Dermis microvascular lymphatic vessel endothelial cell (primary cell): Measurements from ENCODE around the gene AASDH. TPM values are rescaled to one million over a fixed set of nuclear protein-coding genes. Genes with fewer than 3 reads are reported as not detected.
A peak's percentile ranks its signal among the peaks of the same experiment; 100 is the strongest.

Experiments
- DNase-seq, 2 donors: peaks; one replicate each; pipeline versions ENCODE4 v3.0.0 to v3.0.0-alpha.2; 2010; ENCODE audit warnings: low read depth in 2 of 2
- total RNA-seq: library from RNA; depleted of rRNA; stranded (reverse); fragments of >200 nt; gene quantifications from 2 replicates; pipeline ENCODE4 v1.2.1, GENCODE V29; 2014

Gene AASDH
- total RNA-seq, 1 donor from 2014 or later = 9.0 TPM

DNA sequence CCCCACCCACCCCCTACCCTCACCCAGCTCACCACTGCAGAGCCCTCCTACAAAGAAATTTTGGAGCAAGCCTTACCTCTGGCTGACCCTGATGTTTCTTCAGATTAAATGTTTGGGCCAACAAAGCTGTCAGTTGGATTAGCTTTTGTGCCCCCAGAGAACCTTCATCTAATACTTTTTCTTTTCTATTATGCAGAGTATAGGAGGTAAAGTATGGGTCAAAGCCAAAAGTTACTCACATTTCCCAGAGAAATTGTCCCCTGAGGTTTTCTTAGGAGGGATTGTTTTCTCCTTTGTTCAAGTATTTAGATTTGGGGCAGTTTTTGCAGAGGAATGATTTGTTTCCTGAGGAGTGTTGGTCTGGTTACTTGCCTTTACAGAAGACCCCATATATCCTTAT lies 69.5 kb downstream of the AASDH start:
- no peak for DNase-seq

DNA sequence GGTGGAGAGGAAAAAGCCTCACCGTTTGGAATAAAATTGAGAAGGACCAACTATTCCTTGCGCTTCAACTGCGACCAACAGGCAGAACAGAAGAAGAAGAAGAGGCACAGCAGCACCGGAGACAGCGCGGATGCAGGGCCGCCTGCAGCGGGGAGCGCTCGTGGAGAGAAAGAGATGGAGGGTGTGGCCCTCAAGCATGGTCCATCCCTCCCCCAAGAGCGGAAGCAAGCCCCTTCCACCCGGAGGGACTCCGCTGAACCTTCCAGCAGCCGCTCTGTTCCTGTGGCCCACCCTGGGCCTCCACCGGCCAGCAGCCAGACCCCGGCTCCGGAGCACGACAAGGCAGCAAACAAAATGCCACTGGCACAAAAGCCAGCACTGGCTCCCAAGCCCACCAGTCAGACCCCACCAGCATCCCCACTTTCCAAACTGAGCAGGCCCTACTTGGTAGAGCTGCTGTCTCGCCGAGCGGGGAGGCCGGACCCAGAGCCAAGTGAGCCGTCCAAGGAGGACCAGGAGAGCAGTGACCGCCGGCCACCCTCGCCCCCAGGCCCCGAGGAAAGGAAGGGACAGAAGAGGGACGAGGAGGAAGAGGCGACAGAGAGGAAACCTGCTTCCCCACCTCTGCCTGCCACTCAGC lies 71.2 kb downstream of the AASDH start:
- no peak for DNase-seq

DNA sequence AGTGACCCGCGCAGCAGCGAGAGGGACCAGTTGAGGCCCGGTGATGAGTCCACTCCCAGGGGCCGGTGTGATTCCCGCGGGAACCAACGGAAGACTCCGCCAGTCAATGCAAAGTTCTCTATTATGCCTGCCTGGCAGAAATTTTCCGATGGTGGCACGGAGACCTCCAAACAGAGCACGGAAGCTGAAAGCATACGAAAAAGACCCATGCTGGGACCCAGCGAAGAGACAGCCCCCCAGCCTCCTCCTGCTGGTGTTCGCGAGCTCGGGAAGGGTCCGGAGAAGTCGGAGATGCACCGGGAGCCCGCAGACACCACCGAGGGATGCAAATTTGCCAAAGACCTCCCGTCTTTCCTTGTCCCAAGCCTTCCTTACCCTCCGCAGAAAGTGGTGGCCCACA lies 71.7 kb downstream of the AASDH start:
- DNase-seq = no peak

DNA sequence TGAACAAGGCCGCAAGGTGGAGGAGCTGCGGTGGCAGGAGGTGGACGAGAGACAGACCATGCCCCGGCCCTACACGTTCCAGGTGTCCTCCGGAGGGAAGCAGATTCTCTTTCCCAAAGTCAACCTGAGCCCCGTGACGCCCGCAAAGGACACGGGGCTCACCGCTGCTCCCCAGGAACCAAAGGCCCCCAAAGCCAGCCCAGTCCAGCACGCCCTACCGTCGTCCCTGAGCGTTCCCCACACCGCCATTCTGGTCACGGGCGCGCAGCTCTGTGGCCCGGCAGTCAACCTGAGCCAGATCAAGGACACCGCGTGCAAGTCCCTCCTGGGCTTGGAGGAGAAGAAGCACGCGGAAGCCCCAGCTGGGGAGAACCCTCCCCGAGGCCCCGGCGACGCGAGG lies 72.2 kb downstream of the AASDH start:
- DNase-seq = no peak

DNA sequence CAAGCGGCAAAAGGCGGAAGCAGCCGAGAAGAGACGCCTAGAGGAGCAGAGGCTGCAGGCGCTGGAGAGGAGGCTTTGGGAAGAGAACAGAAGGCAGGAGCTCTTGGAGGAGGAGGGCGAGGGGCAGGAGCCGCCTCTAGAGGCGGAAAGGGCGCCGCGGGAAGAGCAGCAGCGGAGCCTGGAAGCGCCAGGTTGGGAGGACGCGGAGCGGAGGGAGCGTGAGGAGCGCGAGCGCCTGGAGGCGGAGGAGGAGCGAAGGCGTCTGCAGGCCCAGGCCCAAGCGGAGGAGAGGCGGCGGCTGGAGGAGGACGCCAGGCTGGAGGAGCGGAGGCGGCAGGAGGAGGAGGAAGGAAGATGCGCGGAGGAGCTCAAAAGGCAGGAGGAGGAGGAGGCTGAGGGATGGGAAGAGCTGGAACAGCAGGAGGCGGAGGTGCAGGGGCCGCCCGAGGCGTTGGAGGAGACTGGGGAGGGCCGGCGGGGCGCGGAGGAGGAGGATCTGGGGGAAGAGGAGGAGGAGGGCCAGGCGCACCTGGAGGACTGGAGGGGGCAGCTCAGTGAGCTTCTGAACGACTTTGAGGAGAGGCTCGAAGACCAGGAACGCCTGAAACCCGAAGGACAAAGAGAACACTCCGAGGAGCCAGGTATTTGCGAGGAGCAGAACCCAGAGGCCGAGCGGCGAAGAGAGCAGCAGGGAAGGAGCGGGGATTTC lies 72.9 kb downstream of the AASDH start:
- DNase-seq = no peak

DNA sequence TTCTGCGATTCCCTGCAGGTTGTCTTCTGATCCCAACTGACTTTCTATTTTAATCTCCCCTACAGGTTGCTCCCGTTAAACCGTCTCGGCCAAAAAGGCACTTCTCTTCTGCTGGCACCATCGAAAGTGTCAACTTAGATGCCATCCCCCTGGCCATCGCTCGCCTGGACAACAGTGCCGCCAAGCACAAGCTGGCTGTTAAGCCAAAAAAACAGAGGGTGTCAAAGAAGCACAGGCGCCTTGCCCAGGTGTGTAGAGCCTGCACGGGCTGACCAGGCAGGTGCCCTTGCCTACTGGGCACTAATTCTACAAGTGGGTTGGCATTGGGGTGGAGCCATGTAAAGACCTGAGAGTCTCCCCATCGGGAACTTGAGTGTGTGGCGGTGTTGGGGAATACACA lies 74.2 kb downstream of the AASDH start:
- DNase-seq = no peak

DNA sequence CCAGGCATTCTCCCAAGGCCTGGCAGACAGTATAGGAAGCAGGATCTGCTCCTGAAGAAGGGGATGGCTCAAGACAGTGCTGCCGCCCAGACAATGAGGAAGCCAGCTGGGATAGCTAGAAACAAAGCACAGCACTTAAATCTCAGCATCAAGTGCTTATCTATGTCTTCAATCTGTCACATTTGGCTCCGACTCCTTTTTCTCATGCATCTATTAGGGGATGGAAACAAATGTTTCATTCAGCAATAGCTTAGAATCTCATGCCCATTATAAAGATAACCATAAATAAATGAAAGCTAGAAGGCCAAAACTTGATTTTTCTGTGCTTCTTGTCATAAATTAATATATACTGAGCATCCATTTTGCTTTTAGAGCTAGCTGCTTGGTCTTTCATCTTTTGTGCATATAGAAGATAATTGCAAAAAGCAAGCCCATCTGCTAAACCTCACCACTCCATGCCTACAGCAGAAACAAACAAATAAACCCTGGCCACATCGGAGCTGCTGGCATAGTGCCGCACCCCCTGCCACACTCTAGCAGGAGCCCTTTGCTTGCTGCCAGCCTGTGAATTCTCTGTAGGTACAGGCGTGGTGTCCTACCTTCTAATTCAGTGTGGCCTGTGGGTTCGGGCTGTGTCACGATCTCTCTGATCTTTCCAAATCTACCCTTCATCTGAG lies 75.9 kb downstream of the AASDH start:
- no peak for DNase-seq

DNA sequence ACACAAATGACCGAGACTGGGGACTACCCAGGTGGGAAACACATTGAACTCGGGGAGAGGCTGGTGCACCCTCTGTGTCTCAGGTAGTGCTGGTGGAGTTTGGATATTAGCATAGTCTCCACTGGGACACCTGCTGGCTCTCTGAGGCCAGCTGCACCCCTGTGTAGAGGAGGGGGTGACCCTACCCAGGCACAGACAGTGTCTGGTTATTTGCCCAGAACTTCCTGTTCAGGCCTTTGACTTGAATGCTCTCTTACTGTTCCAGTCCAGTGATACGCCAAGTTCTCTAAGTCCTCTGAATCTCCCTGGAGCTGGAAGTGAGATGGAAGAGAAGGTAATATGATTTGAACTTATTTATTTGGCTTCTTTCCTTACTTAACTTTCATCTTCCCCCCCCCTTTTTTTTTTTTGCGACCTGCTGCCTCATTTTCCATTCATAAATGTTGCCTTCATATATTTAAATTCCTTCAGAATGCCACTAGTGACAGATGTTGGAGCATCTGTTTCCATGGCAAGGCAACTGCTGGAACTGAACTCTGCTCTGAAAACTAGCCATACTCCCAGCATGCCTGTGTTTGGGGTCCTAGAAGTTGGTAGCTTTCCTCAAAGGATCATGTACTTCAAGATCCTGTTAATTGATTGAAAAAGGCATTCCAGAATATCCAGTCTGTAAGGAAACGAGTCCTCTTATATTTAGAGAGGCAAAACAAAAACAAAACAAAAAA lies 76.7 kb downstream of the AASDH start:
- no peak for DNase-seq

DNA sequence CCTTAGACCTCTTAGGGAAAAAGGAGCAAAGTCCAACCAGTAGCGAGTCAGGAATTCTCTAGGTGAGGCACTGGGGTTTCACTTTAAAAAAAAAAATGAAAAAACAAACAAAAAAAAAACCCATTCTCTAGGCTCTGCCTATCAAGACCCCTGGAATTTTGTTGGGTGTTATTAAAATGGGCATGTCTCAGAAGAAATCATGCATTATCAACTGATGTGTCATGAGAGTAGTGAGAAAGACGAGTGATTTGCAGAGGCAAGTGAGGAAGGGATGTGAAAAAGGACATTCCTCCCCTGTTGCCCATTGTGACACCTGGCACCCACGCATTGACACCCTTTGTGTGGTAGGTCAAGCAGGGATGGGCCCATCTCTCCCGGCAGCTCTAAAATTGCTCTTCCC lies 78.9 kb downstream of the AASDH start:
- DNase-seq = no peak

DNA sequence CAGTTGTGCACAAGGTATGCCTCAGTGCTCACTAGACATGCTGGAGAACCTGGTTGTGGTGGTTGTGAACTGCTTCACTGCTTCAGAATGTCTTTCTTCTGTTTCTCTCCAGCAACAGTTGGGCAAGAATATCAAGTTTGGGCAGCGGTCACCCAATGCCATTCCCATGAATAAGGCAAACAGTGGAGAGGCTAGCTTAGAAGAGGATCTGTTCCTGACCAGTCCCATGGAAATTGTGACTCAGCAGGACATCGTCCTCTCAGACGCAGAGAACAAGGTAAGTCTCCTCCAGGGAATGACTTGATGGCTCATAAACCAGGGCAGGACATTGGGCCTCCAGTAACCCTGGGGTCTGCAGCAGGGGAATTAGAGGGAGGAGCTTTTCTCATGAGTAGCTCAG lies 79.9 kb downstream of the AASDH start:
- no peak for DNase-seq

DNA sequence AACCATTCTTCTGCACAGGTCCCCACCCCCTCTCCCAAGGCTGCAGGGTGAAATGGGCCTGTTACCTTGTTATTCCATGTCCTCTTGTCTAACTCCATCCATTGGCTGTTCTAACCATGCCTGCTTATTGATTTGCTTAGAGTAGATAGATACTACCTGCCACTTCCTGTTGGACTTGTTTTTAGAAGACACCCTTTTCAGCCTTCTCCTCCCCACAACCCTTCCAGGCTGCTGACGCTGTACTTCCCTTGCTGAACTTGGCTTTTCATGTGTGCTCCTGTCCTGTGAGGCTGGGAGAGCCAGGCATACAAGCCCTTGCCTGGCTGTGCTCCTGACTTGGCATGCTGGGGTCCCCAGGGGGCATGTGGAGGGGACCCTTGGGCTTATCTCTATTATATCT lies 81.9 kb downstream of the AASDH start:
- DNase-seq = no peak

DNA sequence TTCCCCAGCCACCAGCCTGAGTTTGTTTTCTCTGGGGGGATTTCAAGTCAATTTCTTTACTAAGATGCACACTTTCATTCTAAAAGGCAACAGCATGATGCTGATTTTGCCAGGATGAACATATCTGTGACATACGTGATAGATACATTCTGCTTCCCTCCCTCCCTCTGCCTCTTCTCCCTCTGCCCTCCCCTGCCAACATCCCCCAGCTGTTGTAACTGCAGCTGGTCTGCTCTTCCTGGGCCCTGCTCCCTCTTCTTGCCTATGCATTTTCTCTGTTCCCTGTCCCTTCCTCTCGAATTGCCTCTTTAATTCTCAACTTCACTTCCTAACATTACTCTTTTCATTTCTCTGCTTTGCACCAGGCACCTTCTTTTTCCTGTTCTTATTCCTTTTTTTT lies 83.4 kb downstream of the AASDH start:
- no peak for DNase-seq

DNA sequence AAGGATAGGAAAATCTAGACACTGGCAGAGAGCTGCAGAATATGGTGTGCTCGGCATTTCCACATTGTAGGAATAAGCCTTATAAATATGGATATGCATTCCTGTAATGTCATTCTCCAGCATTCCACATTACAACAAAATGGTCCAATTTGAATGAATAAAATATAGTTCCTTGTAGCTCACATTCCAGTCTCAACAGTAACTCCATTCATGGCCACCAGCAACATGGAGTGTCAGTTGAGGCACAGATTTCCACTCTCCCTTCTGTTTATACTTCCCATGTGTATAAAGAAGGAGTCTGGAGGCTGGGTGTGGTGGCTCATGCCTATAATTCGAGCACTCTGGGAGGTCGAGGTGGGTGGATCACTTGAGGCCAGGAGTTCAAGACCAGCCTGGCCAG lies 84.5 kb downstream of the AASDH start:
- DNase-seq = no peak

DNA sequence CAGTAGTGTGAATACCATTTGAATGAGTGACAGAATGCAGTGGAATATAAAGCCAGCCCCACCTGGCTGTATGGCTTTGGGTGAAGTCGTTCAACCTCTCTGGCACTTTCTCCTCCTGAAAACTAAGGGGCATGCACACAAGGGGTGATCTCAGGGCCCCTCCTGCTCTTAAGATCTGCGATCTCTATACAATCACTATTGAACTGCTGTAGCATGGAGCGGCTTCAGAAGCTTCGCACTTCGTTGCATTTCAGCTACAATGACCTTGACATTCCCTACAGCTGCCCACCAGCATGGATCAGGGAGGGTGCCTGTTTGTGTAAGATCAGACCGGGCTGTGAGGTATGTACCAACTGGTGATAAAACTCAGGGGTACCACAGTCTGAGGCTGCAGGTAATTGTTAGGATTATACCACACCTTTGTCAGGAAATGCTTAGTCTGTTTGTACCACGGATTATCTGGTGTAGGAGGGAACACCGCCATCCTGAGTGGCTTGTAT lies 85.2 kb downstream of the AASDH start:
- DNase-seq = no peak

DNA sequence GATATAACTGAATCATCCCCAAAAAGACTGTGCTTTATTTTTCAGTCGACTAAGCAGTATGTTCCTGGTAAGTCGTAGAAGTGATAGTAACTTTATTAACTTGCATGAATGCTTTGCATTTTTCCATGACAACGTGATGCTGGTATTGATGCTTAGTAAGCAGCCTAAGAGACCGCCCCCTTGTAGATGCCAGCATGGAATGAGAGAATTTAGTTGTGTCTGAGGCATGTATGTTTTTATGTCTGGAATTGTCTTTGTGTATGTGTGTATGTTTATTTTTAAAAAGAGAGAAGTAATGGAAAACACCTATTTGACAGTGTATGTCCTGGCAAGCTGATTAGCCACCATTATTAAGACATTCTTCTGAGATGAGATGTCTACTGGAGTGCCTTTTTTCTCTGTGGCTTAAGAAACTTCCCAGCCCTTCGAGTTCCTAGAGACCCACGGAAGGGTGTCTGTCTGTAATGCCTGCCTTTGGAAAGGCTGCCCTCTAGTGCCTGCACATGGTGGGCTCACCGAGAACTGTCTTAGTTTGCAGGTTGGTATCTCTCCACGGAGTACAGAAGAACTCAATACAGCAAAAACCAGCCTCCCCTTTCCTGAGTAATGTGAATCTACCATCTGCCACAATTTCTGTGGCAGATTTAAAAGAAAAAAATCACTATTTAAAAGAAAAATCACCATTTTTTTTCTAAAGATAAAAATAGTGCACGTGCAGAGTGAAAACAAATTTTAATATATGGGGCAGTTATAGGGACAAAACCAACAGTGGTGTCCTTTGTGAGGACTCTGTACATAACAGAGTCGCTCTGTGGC lies 85.9 kb downstream of the AASDH start:
- peak; percentile 56 to 88 for DNase-seq

DNA sequence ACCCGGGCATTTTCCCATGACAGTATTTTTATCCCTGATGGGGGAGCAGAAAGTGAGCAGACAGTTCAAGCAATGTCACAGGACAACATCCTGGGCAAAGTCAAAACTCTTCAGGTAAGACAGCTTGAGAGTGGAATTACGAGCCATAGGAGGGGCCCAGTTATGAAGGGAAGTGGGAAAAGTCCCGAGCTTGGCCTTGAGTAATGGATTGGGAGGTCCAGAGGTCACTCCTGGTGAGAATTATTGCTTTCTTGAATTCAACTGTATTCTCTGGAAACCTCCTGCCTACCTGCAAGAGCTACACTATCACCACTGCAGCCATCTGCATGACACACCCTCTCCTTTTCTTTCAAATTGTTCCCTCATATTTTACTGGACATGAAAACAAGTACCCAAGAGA lies 89.1 kb downstream of the AASDH start:
- DNase-seq = no peak

DNA sequence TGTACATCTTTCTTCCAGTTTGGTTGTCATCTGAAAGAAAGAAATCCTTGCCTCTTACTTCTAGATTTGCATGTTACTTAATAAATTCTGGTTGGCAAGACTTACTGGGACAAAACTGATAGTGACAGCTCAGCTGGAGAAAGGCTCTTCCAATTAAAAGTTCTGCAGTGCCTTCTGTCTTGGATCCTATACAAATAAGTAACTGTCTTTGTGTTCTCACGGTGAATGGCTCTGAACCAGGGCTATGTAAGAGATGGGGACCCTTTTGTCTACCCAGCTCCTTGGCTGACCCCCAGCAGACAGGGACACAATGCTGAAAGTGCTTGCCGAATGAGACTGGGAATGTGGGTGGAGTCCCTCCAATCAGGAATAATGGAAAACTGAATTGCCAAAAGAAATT lies 89.5 kb downstream of the AASDH start:
- DNase-seq = no peak

DNA sequence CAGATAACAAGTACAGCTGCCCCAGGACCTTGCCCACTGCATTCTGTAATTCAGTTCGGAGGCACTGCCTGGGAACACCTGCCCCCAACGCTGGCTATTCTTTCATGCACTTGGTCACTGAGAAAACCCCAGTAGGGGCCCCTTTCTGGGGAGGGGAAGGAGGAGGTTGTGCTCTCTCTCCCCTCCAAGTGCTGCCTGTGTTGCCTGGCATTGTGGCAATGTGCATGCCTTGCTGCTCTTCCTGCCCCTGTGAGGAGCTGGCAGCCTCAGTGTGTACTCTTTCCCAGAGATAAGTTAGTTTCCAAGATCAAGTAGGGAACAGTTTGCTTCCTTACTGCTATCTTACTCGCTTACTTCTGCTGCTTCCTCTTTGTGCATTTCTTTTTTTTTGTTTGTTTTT lies 90.8 kb downstream of the AASDH start:
- DNase-seq = no peak

DNA sequence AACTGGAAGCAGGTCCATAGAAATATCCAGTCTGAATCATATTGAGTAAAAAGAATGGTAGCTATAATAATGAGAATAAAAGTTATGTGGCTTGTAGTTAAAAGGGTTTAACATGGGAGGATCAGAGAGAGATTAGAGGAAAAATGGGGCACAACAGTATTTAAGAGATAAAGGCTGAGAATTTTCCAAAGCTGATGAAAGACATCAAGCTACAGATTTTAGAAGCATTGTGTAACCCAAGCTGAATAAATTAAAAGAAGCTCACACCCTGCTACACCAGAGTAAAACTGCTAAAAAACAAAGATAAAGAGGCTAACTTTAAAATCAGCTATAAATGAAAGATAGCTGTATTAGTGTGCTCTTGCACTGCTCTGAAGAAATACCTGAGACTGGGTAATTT lies 94.2 kb downstream of the AASDH start:
- no peak for DNase-seq

DNA sequence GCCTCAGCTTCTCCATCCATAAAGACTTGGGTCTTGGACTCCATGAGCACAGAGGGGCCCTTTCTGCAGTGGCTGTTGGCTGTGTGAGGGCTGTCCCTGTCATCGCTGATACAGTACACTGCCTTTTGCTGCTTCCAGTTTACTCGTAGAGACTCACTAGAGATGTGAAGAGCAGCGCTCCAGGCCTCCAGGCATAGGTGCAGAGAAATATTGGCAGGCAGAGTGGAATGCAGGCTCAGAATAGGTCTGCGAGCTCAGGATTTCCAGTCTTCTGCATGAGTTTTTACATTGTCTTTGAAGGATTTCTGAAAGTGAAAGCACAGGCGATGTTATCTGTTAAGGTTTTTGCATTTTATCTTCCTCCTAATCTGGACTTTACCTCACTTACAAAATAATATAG lies 97.4 kb downstream of the AASDH start:
- DNase-seq = no peak

DNA sequence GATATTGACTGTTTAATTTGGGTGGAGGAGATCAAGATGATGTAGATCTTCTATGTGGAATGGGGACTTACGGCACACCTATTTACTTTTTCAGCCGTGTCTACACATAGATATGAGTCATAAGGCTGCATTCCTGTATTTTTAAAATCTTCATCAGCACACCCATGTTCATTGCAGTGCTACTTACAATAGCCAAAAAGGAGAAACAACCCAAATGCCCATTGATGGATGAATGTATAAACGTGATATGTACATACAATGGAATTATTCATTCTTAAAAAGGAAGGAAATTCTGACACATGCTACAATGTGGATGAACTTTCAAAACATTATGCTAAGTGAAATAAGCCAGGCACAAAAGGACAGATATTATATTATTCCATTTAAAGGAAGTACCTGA lies 98.6 kb downstream of the AASDH start:
- DNase-seq = peak; percentile 1 to 73
